Measurements from ENCODE around the gene ACTN4.

Gene ACTN4

DNA sequence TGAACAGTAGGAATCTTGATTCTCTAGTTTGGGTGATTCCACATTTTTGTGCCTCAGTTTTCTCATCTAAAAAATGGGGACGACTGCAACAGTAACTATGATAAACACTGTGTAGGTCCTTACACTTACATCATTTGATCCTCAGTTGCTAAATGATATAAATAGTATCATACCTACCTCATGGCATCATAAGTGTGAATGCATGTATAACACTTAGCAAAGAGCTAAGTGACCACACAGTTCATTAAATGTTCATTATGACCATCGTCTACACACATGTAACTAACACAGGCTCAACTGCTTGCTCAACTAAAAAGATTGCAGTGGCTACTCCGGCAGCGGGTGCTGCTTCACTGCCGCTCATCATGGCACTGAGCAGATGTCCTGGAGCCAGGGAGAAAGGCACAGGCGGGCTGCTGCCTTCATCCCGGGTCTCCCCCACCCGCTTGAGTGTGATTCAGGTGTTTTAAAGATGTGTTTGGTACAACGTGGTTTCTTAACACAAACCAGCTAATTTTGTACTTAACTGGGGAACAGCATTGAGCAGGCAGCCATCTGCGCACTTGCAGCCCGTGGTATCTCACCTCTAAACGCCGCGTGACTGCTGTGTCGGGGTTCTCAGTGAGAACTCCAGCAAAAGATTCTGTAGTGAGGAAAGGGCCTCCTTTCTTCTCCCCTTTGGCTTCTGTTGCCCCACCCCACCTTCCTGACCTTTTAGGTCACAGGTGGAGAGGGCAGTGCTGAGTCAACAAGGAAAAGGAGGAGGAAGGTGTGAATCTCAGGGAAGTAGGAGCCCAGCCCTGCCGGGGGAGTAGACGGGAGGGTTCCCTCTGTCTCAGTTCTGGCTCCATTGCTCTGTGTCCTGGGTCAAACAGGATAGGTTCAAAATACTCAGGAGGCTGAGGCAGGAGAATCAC, 11.7 kb upstream of the ACTN4 start:
- no peak for DNase-seq (ENCODE audit: low read depth)

DNA sequence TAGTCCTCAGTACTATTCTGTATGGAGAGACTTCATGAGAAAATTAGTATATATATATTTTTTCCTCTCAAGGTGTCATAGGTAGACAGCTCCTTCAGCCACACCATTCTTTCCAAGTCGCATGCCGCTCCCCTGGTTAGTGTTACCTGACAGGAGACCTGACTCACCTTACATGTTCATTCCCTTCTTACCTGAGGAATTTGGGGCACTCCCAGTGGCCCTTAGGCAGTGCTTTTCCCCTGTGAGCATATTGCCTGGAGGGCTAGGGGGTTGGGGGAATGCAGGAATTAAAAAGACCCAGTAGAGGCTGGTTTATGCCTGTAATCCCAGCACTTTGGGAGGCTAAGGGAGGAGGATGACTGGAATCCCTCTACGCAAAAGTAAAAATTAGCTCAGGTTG, 9.0 kb upstream of the ACTN4 start:
- no peak for DNase-seq (ENCODE audit: low read depth)

DNA sequence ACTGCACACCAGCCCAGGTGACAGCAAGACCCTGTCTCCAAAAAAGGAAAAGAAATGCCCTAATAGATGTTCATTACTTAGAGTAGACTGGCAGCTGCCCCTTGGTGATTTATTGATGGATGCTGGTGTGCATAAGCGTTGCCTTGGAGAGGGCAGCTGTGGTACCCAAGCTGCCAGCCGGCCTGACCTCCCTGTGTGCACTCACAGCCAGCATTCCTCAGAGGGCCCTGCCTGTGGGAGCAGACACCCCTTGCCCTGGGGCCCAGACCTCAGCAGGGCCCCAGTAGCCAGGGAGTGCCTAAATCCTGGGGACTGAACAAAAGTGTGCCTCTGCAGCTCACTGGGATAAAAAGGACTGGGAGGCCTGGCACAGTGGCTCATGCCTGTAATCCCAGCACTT, 7.8 kb upstream of the ACTN4 start:
- DNase-seq (ENCODE audit: low read depth), result no peak

DNA sequence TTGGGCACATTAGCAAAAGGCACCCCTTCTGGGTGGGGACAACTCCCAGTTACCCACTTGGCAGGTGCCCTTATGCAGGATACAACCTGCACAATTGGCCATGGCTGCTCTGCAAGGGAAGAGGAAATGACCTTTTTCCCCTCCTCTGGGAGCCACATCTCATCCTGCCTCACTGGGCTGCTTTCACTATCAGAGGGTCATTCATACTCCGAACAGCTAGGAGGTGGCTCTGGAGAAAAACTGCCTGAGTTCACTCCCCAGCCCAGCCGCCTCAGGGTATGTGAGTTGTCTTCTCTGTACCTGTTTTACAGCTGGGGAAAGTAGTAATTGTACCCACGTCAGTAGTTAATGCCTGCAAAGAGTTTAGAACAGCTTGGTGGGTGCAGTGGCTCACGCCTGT, 7.1 kb upstream of the ACTN4 start:
- DNase-seq (ENCODE audit: low read depth), result no peak

DNA sequence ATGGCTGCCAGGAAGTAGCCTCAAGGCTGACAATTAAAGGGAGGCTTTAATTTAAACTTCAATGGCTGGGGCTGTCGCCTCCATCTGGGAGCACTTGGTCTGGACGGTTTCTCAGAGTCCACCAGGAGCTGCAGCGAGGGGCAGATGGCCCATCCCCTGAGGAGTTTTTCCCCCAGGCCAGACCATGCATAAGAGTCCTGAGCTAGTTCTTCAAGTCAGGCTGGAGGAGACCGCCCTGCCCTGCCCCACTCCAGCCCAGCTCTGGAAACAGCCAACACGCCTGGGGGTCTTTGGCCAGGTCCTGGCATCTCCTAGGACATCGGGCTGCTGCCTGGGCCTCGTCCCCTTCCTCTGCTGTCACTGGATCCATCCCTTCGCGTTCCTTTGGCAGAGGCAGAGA, 5.3 kb upstream of the ACTN4 start:
- no peak for DNase-seq (ENCODE audit: low read depth)

DNA sequence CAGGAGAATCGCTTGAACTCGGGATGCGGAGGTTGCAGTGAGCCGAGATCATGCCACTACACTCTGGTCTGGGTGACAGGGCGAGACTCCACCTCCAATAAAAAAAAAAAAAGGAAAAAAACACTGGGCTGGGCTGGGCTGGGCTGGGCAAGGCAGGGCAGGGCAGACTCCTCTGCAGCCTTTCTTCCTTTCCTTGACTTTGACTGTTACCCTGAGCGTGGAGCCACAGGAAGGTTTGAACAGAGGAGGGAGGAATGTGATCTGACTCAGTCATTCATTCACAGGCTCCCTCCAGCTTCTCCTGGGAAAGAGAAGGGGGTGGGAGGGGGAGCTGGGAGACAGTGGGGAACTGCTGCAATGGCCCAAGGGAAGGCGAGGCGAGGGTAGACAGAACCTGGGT, 2.7 kb upstream of the ACTN4 start:
- no peak for DNase-seq (ENCODE audit: low read depth)

DNA sequence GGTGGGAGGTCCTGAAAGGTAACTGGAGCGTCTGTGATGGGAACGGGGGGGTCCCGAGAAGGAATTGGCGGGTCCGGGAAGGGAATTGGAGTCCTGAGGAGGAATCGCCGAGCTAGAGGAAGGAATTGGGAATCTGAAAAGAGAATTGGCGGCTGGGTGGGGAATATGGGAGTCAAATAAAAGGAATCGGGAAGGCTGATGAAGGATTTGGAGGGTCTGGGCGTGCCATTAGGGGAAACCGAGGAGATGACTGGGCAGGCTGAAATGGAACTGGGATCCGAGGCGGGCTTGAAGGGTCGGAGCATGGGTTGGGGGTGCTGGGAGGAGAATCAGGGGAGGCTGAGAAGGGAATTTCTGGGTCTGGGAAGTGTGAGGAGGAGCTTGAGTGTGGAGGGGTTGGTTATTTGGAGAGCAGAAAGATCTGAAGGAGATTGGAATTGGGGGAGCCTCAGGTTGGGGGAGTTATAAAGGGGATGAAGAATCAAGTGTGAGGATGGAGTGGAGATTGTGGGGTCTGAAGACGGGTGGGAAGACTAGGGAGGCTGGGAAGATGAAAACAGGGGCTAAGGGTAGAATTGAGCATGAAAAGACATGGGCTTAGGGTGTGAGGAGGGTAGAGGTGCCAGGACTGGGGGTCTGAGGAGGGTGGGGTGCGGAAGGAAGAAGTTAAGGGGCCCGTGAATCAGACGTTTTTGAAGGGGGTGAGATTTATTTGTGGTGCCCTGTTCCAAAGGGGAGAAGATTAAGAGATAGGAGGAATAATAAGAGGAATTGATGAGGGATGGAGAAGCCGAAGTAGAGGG, 718 bp downstream of the ACTN4 start:
- no peak for DNase-seq (ENCODE audit: low read depth)

DNA sequence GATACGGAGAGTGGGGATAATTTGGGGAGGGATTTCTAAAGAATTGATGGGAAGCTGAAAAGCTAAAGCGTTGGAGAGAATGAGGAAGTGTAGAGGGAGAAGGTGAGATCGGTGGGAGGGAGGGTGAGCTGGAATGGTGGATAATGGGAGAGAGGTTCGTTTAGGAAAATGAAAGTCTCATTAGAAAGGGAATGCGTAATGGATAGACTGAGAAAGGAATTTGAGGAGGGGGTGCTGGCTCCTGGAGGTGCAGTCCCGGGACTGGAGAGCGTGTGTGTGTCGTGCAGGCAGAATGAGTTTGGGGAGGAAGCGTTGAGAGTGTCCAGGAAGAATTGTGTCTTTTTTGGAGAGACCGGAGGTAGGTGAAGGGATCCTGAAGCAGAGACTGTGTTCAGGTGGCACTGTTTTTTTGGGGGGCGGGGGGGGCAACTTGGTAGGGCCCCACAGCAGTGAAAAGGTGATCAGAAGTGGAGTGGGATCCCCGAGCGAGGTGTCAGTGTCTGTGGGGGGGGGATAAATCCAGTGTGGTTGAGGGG, 1.4 kb downstream of the ACTN4 start:
- DNase-seq (ENCODE audit: low read depth), result no peak

DNA sequence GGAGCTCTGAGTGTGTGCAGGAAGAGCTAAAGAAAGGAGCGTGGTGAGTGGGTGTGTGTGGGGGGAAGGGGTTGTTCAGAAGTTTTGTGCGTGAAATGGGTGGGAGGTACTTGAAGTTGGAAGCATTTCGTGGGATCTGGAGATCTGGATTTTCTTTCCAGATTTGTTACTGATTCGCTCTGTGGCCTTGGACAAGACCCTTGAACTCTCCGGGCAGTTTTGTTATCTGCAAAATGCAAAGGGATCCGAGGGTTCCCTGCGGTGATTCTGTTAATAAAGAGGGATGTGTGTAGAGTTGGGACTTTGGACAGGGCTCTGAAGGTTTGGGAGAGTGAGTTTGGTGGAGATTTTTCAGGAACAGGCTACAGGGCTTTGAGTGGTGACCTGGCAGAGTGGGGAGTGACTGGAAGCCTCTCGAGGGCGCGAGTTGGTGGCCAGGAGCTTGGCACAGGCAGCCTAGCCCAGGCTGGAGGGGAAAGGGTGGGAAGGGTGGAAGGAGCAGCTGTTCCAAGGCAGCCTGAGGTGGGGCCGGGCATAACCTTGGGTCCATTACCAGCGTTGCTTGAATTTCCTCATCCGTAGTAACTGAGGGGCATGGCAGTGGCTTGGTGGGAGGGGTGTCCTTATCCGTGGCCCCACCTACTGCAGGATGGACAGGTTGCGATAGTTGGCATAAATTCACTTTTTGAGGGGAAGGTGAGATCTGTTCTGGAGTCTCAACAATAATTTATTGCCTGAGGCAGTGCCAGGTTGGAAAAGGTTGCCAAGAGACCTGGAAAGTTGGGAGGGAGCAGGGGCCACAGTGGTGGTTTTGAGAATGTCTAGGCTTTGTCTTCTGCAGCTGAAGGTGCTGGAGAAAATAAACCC, 2.1 kb downstream of the ACTN4 start:
- no peak for DNase-seq (ENCODE audit: low read depth)

DNA sequence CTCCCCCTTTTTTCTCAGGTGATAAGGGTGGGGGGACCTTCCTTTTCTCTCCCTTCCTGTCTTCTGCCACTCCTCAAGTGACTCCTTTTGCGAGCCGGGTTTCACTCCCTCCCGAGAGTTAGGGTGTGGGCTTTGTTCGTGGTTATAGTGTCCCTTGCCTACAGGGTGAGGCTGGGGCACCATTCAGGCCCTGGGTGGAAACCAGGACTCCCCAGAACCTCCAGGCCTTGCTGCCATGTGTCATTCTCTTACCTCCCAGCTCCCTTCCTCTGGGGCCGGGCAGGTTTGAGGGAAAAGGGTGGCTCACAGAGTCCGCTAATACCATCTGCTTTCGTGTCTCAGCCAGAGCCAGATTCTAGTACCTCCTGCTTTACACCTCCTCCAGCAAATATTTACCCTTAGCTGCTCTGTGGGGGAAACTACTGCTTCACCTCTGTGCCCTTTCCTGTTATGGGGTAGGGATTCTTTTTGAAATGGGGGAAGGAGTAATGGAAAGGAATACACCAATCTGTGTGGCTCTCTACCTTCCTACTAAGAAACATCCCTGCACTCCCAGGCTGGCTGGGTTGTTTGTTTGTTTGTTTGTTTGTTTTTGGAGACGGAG, 2.8 kb downstream of the ACTN4 start:
- DNase-seq (ENCODE audit: low read depth), result no peak

DNA sequence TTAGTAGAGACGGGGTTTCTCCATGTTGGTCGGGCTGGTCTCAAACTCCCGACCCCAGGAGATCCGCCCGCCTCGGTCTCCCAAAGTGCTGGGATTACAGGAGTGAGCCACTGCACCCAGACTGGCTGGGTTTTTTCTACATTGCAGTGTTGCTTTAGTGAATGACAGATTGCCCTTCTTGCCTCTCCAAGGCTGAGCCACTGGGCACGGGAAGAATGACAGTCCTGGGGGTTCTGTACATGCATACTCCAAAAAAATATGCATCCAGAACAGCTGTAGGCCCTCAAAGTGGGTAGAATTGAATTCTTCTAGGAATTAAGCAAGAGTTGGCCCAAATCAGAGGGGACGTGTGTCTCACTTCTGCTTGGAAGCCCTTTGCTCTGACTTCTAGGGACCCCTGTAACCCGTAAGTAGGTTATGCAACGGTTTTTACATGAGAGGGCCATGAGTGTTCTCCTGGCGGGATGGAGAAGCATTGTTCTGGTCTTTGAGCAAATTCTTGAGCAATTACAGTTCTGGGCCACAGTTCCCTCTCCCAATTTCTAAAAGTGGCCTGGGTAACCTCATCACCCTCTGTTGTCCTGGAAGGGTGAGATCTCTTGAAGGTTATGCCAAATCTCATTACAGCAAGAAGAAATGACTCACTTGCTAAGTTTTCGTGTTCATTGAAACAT, 3.6 kb downstream of the ACTN4 start:
- no peak for DNase-seq (ENCODE audit: low read depth)

DNA sequence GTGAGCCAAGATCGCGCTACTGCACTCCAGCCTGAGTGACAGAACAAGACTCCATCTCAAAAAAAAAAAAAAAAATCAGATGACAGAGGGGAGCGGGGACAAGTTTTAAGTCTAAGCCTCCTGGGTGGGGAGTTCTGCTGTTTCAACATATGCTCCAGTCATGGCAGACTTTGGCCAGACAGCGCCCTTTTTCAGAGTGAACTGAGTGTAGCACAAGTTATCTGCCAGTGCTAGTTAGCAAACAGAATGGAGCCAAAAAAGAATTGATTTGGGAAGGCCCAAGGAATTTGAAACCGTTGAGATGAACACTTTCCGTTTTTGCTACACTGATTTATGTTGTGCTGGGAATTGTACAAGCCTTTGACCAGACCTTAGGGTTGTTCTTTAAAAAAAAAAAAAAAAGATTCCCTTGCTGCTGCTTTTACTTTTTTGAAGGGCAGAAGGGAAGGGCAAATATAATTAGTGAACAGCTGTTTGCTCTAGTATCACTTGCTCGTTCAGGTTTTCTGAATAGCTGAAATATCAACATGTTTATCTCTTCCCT, 5.7 kb downstream of the ACTN4 start:
- no peak for DNase-seq (ENCODE audit: low read depth)

DNA sequence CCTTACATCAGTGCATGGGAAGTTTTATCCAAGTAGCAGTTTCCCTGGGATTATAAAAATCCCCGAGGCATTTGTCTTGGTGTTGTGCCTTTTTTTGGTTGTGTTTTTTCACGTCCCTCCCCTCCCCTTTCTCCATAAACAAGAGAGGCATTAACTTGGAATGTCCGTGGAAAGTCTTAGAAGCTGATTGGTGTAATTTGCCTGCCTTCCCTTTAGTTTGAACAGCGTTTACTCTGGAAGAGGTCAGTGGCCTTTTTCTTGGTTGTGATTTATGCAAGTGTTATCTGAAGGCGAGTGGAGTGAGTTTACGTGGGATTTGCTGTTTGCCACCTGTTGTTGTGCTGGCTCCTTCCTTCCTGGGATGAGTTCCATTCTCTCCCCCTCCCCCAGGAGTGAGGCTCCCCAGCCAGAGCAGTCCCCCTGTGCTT, 7.2 kb downstream of the ACTN4 start:
- no peak for DNase-seq (ENCODE audit: low read depth)

DNA sequence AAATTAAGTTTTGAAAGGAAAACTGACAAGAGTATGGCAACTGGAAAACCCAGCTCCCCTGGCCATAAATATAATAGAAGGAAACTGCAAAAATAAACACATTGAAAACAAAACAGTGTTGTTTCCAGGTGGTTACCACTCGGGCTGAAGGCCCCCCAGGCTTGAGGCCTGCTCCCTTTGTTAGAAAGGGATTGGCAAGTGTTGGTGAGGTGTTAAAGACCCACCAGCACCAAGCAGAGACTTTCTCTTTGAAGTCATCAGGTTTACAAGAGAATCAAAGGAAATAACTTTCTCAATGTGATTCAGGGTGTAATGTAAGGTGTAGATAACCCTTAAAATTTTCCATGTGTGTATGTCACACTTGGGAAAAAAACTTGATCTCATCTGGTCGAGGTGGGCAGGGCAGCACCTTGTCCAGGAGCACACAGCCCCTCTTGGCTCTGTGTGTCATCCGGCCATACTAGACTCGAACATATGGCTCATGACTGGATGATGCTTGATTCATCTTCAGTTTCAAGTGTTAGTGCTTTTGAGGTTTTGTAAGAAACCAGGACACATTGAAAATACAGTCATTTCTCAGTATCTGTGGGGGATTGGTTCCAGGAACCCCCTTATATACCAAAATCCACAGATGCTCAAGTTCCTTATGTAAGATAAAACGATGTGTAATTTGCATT, 7.8 kb downstream of the ACTN4 start:
- no peak for DNase-seq (ENCODE audit: low read depth)

DNA sequence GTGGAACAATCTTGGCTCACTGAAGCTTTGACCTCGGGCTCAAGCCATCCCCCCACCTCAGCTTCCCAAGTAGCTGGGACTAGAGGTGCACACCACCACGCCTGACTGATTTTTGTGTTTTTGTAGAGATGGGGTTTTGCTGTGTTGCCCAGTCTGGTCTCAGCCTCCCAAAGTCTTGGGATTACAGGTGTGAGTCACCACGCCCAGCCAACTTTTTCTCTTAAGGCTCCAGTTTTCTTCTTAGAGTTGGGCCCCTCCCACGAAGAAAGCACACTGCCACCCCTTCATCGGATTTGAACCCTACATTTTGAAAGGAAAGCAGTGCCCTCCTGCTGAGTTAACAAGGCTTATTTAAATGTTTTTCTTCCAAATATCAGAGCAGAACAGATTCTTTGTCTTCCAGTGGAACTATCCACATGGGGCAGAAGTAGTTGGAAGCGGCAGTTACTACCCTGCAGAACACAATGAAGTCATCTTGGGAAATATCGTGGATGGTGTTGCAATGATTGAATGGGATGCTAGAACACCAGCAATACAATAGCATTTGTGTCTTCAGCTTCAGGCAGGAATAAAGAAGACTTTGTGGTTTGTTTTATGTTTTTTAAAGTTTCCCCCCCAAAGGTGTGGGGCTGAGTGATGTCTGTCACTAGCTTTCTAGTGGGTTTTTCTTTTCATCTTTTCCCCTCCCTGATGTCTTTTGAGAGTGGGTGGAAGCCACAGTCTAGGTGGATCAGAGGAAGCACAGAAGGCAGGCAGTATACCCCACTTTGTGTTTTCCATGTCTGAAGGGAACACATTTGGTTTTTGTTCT, 8.9 kb downstream of the ACTN4 start:
- DNase-seq (ENCODE audit: low read depth), result no peak

DNA sequence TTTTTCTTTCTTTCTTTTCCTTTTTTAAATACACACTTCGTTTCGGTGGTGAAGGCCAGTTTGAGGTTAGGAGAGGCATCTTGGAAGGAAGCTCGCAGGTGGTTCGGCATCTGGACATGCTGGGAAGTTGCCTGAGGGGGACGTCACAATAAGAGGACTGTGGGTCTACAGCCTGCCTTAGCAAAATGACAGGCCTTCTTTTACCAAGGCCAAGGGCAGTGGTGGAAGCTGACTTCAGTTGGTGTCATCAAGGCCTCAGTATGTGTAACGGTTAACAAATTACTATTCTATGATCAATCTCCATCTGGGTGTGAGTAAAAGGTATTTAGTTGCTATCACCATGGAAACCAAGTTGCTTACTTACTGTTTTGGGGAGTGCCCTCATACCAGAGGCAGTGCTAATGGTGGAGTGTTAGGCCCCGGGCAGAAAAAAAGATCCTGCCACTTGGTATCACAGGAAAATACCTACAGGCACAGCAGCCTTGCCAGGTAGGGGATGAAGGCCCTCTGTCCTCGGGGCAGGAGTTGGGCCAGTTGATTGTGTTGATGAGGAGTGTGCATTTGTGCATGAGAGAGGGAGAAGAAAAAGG, 10.3 kb downstream of the ACTN4 start:
- DNase-seq (ENCODE audit: low read depth), result no peak

DNA sequence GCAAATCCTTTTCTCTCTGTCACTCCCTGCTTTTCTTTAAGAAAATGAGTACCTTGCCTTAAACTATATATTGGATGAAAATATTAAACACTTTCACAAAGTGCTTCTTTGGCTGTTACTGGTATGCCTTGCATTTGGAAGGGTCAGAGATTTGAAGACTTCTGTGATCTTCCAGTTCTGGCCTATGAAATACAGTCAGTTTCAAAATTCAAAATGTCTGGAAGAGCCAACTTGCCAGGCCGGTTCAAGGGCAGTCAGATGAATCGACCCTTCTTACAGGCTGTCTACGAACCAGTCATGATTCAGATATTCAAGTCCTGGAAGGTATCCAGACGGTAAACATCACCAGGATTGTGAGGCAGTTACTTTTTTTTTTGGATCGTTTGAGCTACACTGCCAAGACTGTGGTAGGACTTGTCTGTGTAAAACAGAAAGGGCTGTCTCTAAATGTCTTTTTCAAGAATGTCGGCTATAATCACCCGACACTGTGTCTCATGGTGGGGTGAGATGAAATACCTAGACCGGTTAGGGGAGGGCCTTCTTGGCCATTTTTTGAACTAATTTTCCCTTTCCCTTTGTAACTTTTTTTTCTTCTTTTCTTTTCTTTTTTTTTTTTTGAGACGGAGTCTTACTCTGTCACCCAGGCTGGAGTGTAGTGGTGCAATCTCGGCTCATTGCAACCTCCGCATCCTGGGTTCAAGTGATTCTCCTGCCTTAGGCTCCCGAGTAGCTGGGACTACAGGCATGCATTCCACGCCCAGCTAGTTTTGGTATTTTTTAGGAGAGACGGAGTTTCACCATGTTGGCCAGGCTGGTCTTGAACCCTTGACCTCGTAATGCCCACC, 11.2 kb downstream of the ACTN4 start:
- DNase-seq (ENCODE audit: low read depth), result no peak

DNA sequence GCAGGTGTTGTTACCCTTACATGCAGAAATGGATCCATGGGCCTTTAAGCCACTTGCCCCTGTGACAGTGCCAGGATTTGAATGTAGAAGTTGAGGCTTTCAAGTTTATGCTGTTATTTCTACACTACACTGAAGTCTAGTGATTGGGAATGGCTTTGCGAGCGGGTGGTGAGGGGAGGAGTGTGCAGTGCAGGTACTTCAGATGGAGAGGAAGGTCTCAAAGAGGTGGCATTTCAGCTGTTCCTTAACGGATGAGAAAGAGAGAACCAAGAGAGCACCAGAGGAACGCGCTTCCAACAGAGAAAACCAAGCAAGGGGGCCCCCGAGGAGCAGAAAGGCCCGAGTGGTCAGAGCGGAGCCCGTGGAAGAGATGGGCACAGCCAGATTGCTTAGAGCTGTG, 13.3 kb downstream of the ACTN4 start:
- DNase-seq (ENCODE audit: low read depth), result no peak

Data from activated T-helper 9 cell treated with anti-CD3 and anti-CD28 coated beads, Interleukin-2, amount 50 U/mL, for 16 hours (primary cell).